IPS-15b (cell line): ENCODE results near the gene RBMXL3.

Source experiments
- H3K27me3 ChIP-seq: one replicate; pipeline ENCODE4 v1.6.1; 2013; ENCODE audit warnings: low read length; ENCODE audit not compliant: control insufficient read depth, insufficient read depth
- H3K36me3 ChIP-seq: one replicate; pipeline ENCODE4 v1.6.1; 2013; ENCODE audit warnings: low read length; ENCODE audit not compliant: control insufficient read depth, insufficient read depth
- H3K4me1 ChIP-seq: one replicate; pipeline ENCODE4 v1.6.1; 2013; ENCODE audit warnings: mild to moderate bottlenecking, low read length; ENCODE audit not compliant: control insufficient read depth, insufficient read depth
- H3K4me3 ChIP-seq: one replicate; pipeline ENCODE4 v1.5.1; 2013; ENCODE audit warnings: low read depth, low read length
- H3K9ac ChIP-seq: one replicate; pipeline ENCODE4 v1.6.1; 2013; ENCODE audit warnings: low read depth, mild to moderate bottlenecking, low read length
- H3K9me3 ChIP-seq: one replicate; pipeline ENCODE4 v1.6.1; 2013; ENCODE audit warnings: mild to moderate bottlenecking, low read length; ENCODE audit not compliant: control insufficient read depth, insufficient read depth

The RBMXL3 gene

GRCh38 chrX:115189110-115189509 lies at the start of gene RBMXL3:
RBMXL3 (plus strand) TSS chrX:115189410; CDS start chrX:115189442, 32 bp downstream.
- Histone ChIP-seq H3K36me3 (no peaks in the 10 kb centered on the region), H3K9ac (no peak within 1 kb of the TSS), H3K4me3 (no peak within 1 kb of the TSS), H3K9me3 (no peaks in the 10 kb centered on the region), H3K27me3 (no peaks in the 10 kb centered on the region), H3K4me1 (no peaks in the 10 kb centered on the region)

DNA sequence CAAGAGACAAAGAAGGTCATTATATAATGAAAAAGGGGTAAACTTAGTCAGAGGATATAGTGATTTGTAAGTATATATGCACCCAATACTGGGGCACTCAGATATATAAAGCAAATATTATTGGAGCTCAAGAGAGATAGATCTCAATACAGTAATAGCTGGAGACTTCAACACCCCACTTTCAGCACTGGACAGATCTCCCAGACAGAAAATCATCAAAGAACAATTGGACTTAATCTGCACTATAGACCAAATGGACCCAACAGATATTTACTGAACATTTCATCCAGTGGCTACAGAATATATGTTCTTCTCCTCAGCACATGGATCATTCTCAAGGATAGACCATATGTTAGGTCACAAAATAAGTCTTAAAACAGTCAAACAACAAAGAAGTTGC lies 47.2 kb upstream of the RBMXL3 start:
- peaks cover 4% of the 10 kb centered on the region for H3K9me3 ChIP-seq
- no peaks in the 10 kb centered on the region for H3K27me3 ChIP-seq
- H3K4me3 ChIP-seq, result no peak overlapping the region
- peaks cover 6% of the 10 kb centered on the region for H3K36me3 ChIP-seq
- H3K9ac ChIP-seq, result no peak overlapping the region
- no peaks in the 10 kb centered on the region for H3K4me1 ChIP-seq

DNA sequence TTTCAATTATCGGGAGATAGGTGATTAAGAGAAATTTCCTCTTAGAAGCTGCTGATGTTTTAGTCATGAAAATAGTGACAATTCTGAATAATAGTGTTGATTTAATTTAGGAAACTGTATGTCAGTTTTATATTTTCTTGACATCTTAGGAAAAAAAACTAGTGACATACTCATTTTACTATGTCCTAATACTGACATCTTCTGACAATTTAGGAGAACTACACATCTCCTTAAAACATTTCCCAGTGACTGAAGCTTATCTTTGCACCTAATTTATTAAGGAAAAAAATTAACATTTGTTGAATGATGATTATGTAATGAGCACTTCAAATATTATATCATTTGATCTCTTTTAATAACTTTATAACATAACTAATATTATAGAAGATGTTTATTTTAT lies 42.0 kb upstream of the RBMXL3 start:
- Histone ChIP-seq H3K27me3 (no peaks in the 10 kb centered on the region), H3K4me3 (no peak overlapping the region), H3K4me1 (no peaks in the 10 kb centered on the region), H3K36me3 (no peaks in the 10 kb centered on the region), H3K9me3 (peaks cover 4% of the 10 kb centered on the region), H3K9ac (no peak overlapping the region)

DNA sequence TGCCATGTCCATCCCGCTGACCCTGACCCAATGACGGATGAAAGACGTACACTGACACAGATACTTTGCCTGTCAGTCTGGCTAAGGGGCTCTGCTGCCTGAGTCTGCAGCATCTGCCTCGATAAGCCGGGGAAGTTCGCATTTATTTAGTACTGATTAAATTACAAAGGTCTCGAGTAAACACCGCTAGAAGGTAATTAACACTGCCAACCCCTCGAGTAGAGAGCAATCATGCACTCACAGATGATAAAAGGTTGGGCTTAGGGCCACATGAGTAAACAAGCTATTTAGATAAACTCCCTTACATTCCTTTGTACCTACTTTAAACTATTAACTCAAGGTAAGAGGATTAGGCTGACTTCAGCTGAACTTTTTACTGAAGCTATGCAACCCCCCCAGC lies 16.0 kb upstream of the RBMXL3 start:
- Histone ChIP-seq H3K9me3 (no peaks in the 10 kb centered on the region), H3K4me1 (peaks cover 3% of the 10 kb centered on the region), H3K27me3 (no peaks in the 10 kb centered on the region), H3K4me3 (no peak overlapping the region), H3K9ac (no peak overlapping the region), H3K36me3 (no peaks in the 10 kb centered on the region)

DNA sequence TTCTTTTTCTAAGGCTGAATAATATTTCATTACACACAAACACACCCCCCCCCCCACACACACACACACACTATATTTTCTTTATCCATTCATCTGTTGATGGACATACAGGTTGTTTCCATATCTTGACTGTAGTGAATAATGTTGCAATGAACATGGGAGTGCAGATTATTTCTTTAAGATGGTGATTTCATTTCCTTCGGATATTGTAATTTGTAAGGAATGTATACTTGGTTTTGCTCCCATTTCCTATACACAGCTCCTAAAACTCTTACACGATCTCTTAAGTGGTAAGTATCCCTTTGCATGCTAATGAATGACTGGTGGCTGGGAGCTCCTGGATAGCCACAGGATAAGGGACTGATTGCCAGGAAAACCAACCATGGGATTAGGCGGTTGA lies 14.7 kb upstream of the RBMXL3 start:
- Histone ChIP-seq H3K36me3 (no peaks in the 10 kb centered on the region), H3K27me3 (no peaks in the 10 kb centered on the region), H3K9ac (no peak overlapping the region), H3K9me3 (no peaks in the 10 kb centered on the region), H3K4me1 (peaks cover 7% of the 10 kb centered on the region), H3K4me3 (no peak overlapping the region)

DNA sequence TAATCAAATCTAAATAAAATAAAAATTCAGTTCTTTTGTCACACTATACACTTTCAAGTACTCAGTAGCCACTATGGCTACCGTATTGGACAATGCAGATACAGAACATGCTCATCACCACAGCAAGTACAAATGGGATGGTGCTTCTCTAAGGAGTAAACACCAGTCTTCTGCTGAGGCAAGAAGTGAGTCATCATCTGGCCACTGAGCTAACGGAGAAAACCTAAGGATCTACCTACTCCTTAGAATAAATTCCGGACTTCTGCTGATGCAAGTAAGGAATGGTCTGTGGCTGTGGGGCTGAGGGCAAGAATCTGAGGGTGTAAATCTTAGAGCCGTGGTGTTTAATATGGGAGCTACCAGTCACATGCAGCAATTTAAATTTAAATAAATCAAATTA lies 11.3 kb upstream of the RBMXL3 start:
- H3K36me3 ChIP-seq, result no peaks in the 10 kb centered on the region
- no peak overlapping the region for H3K4me3 ChIP-seq
- no peak overlapping the region for H3K9ac ChIP-seq
- H3K27me3 ChIP-seq, result no peaks in the 10 kb centered on the region
- peaks cover 7% of the 10 kb centered on the region for H3K4me1 ChIP-seq
- no peaks in the 10 kb centered on the region for H3K9me3 ChIP-seq

DNA sequence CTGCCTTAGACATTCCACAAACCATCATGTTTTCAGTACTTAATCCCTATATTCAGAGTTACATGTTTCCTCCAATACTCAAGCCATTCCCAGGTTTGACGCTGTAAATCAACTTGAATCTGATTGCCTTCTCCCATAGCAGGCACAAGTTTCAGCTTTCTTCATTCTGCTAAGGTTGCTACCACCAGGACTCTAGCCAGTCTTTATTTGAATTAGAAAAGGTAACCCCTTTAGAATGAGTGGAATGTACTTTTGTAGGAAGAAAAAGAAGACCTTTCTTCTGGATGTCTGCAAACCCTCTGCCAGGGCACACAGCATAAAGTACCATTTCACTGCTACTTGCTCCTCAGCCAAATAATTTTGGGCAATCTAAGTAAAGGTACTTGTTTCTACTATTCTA lies 10.7 kb upstream of the RBMXL3 start:
- Histone ChIP-seq H3K27me3 (no peaks in the 10 kb centered on the region), H3K9me3 (no peaks in the 10 kb centered on the region), H3K9ac (no peak overlapping the region), H3K36me3 (no peaks in the 10 kb centered on the region), H3K4me1 (peaks cover 7% of the 10 kb centered on the region), H3K4me3 (no peak overlapping the region)

DNA sequence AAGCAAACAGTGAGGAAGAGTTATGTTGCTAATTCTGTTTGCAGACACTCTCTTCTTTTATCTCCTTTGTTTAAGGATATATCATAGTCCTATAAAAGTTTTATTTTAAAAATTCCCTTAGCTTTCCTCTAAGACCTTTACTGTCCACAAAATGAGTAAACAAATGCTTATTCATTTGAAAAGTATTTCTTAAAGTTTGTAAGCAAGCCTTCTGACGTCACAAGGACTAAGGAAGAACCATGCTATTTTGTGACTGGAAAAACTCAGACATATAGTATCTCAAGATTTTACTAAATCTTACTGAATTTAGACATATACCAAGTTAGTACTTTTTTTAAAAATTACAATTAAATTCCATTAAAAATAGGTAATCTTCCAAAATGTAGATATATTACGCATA lies 5.2 kb upstream of the RBMXL3 start:
- Histone ChIP-seq H3K4me1 (no peaks in the 10 kb centered on the region), H3K9ac (no peak overlapping the region), H3K36me3 (no peaks in the 10 kb centered on the region), H3K4me3 (no peak overlapping the region), H3K27me3 (no peaks in the 10 kb centered on the region), H3K9me3 (no peaks in the 10 kb centered on the region)

DNA sequence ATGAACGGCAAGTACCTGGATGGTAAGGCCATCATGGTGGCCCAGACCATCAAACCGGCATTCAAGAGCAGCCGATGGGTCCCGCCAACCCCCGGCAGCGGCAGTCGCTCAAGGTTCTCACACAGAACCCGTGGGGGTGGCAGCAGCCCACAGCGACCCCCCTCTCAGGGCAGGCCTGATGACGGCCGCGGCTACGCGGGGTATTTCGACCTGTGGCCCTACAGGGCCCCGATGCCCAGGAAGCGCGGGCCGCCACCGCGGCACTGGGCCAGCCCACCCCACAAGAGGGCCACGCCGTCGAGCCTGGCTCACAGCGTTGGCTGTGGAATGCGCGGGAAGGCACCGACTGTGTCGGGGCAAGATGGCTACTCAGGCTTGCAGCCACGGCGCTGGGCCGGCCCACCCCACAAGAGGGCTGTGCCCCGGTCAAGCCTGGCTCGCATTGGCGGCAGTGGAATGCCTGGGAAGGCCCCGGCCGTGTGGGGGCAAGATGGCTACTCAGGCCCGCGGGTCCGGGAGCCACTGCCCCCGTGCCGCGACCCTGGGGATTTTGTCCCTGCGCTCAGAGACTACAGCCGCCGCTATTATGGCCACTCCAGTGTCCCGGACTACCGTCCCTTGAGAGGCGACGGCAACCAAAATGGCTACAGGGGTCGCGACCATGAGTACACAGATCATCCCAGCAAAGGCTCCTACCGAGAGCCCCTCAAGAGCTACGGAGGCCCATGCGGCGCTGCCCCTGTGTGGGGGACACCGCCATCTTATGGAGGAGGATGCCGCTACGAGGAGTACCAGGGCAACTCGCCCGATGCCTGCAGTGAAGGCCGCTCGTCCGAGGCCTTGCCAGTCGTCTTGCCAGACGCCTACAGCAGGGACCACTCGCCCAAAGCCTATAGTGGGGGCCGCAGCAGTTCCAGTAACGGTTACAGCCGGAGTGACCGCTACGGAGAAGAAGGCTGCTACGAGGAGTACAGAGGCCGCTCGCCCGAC lies 731 bp downstream of the RBMXL3 start:
- Histone ChIP-seq H3K4me1 (no peaks in the 10 kb centered on the region), H3K27me3 (no peaks in the 10 kb centered on the region), H3K9me3 (no peaks in the 10 kb centered on the region), H3K9ac (no peak overlapping the region), H3K36me3 (no peaks in the 10 kb centered on the region), H3K4me3 (no peak overlapping the region)

GRCh38 chrX:115190636-115191489 lies 1.7 kb downstream of the RBMXL3 start:
- Histone ChIP-seq H3K9me3 (no peaks in the 10 kb centered on the region), H3K27me3 (no peaks in the 10 kb centered on the region), H3K4me3 (no peak overlapping the region), H3K4me1 (no peaks in the 10 kb centered on the region), H3K36me3 (no peaks in the 10 kb centered on the region), H3K9ac (no peak overlapping the region)

DNA sequence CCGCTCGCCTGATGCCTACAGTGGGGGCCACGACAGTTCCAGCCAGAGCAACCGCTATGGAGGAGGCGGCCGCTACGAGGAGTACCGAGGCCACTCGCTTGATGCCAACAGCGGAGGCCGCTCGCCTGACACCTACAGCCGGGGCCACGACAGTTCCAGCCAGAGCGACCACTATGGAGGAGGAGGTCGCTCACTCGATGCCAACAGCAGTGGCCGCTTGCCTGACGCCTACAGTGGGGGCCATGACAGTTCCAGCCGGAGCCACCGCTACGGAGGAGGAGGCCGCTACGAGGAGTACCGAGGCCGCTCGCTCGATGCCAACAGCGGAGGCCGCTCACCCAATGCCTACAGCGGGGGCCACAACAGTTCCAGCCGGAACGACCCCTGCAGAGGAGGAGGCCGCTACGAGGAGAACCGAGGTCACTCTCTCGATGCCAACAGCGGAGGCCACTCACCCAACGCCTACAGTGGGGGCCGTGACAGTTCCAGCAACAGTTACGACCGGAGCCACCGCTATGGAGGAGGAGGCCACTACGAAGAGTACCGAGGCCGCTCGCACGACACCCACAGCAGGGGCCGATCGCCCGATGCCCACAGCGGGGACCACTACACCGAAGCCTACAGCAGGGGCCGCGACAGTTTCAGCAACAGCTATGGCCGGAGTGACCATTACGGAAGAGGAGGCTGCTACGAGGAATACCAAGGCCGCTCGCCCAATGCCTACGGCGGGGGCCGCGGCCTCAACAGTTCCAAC lies 2.5 kb downstream of the RBMXL3 start:
- H3K9me3 ChIP-seq, result no peaks in the 10 kb centered on the region
- no peak overlapping the region for H3K4me3 ChIP-seq
- H3K36me3 ChIP-seq, result no peaks in the 10 kb centered on the region
- no peaks in the 10 kb centered on the region for H3K4me1 ChIP-seq
- no peaks in the 10 kb centered on the region for H3K27me3 ChIP-seq
- H3K9ac ChIP-seq, result no peak overlapping the region
